GM19438 (cell line): ENCODE results near the gene SOST.

Source experiments
- ATAC-seq: cut with Tn5 transposase; IDR thresholded peaks from one replicate; pipeline ENCODE4 v1.9.1; 2021; ENCODE audit warnings: low read depth; ENCODE audit not compliant: unreplicated experiment

SOST gene

DNA sequence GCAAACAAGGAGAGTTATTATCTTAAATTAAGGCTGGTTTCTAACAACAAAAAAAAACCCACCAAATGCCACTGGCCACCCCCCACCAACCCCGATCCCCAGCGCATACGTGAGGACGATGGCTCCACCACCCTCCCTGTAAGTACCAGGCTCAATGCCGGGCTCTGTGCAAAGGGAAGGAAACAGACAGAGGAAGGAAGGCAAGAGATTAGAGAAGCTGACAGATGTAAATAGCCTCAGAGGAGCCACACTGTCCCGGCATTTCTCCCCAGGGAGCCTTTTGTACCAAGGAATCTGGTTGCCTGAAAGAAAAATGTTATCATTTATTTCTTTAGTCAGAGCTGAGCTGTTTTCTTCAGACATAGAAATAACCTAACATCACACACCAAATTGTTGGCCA is 13.1 kb downstream of the SOST start:
- no peak for ATAC-seq

DNA sequence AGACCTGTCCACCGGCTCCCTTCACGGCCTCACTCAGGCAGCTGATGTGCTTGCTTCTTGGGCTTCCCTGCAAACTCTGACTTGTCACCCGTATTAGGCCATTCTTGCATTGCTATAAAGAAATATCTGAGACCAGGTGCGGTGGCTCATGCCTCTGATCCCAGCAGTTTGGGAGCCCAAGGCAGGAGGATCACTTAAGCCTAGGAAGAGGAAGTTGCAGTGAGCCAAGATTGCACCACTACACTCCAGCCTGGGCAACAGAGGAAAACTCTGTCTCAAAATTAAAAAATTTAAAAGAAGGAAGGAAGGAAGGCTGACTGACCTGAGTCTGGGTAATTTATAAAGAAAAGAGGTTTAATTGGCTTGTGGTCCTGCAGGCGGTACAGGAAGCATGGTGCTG is 17.0 kb downstream of the SOST start:
- ATAC-seq: no peak

DNA sequence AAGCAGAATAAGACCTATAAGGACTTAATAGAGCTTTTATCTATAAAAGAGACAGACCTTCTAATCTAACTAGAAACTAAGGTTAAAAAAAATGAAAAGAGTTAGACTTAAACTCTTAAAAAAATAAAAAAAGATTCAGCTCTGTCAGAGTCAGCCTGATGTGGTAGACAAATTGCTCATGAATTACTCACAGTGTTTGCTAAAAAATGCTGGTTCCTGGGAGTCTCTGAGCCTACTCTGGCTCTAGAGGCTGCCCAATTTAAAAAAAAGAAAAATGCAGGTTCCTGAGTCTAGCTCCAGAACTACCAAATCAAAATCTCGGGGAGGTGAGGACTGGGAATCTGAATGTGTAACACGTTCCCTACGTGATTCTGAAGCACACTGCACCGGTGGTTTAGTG is 18.1 kb downstream of the SOST start:
- no peak for ATAC-seq

GRCh38 chr17:43737722-43738121 is 20.9 kb downstream of the SOST start:
- ATAC-seq: no peak

DNA sequence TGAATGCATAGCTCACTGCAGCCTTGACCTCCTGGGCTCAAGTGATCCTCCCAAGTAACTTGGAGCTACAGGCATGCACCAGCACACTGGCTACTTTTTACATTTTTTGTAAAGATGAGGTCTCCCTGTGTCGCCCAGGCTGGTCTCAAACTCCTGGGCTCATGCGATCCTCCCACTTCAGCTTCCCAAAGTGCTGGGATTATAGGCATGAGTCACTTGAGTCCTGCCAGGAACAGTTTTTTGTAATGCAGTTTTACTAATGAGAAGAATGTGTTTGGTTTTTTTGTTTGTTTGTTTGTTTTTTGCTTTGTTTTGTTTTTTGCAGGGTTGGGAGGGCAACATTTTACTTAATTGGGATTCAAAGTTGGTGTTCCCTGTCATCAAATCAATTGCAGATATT is 22.2 kb downstream of the SOST start:
- no peak for ATAC-seq

GRCh38 chr17:43734376-43734775 is 24.2 kb downstream of the SOST start:
- ATAC-seq: no peak

- ATAC-seq: no peak
Measured at GRCh38 chr17:43733956-43734355, 24.6 kb downstream of the SOST start.

GRCh38 chr17:43732958-43733357 is 25.6 kb downstream of the SOST start:
- ATAC-seq: no peak

DNA sequence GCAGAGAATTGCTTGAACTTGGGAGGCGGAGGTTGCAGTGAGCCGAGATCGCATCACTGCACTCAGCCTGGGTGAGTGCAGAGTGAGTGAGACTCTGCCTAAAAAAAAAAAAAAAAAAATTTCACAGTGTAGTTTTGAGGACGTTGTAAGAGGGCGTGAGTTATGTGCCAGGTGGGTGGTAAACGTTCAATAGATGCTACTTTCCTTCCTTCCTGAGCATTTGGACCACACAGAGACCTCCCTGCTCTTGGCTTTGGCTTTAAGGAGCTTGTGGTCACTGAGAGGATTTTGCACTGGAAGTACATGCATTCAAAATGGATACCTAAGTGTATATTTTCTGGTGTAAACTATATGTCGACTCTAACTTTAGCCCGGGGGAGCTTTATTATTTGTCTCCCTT is 30.5 kb downstream of the SOST start:
- ATAC-seq: no peak

GRCh38 chr17:43723697-43724359 is 34.8 kb downstream of the SOST start:
- ATAC-seq: no peak

- ATAC-seq: no peak
Measured at GRCh38 chr17:43722870-43723665, 35.5 kb downstream of the SOST start.

- no peak for ATAC-seq
Measured at GRCh38 chr17:43722269-43722619, 36.3 kb downstream of the SOST start.

GRCh38 chr17:43721537-43722268 is 36.9 kb downstream of the SOST start:
- ATAC-seq: no peak

- ATAC-seq: peak; percentile 62
Measured at GRCh38 chr17:43720311-43721060, 38.1 kb downstream of the SOST start.

DNA sequence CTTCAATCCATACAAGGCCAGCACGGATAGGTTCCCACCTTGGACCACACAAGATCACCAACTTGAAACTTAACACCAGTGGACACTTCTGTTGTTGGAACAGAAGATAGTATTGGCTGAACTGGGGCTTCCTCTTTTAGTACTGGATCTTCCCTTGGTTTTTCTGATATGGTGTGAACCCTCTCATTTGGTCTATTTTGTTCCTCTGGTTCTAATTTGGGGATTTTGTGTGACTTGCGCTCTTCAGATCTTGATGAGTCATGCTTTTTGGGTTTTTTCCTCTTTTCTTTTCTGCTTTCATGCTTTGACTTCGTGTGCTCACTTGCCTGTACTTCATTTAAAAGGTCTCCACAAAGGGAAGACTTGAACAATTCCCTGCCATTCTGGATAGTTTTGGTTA is 39.0 kb downstream of the SOST start:
- no peak for ATAC-seq

DNA sequence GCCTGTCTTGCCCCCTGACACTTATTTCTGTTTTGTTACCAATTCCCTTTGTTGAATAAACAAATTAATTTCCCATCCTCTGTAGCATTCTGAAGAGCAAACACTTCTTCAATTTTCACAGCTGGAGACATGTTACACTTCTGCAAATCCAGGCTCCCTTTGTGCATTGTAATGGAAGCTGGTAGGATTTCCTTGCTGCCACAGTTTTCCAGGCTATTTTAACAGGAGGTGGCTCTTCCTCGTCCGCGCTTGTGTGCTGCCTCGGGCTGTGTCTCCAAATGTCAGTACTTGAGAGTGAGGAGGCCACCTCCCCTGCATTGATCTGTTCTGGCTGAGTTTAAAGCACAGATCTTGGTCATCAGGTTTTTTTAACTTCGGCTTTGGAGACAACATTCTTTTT is 40.0 kb downstream of the SOST start:
- ATAC-seq: no peak

DNA sequence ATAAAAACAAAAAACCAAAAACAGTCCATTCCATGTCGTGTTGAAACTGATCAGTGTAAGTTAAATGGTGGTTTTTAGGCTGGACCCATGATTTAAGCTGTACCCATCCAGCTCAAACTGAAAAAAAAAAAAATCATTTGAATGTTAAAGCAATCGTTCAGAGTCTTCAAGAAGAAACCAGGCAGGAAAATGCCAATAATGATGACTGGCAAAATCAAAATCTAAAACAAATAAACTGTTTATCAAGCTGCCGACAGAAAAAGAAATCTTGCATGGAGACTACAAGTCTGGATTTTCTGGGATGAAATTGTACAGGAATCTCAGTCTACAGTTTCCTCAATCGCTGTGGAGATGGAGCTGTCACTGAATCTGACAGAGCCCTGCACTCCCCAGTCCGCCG is 40.7 kb downstream of the SOST start:
- no peak for ATAC-seq

- no peak for ATAC-seq
Measured at GRCh38 chr17:43714465-43715149, 44.0 kb downstream of the SOST start.

- no peak for ATAC-seq
Measured at GRCh38 chr17:43713494-43714162, 45.0 kb downstream of the SOST start.

DNA sequence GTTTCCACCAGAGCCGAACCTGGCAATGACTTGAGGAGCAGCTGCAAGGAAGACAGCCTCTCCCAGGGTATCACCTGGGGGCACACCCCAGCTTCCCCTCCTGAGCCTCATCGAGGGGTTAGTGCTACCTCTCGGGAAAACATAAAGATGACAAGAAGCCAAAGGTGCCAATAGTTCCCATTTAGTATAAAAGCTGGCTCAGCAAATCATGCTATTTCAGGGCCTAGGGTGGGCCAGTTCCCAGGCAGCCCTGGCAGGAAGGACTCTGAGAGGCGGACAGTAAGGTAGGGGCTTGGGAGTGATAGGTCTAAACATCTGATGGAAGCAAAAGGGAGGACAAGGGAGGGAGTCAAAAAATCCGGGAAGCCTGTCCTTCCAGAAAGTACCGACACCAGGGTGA is 46.2 kb downstream of the SOST start:
- no peak for ATAC-seq
